ENCODE data around the gene TMEM212.

The TMEM212 gene

DNA sequence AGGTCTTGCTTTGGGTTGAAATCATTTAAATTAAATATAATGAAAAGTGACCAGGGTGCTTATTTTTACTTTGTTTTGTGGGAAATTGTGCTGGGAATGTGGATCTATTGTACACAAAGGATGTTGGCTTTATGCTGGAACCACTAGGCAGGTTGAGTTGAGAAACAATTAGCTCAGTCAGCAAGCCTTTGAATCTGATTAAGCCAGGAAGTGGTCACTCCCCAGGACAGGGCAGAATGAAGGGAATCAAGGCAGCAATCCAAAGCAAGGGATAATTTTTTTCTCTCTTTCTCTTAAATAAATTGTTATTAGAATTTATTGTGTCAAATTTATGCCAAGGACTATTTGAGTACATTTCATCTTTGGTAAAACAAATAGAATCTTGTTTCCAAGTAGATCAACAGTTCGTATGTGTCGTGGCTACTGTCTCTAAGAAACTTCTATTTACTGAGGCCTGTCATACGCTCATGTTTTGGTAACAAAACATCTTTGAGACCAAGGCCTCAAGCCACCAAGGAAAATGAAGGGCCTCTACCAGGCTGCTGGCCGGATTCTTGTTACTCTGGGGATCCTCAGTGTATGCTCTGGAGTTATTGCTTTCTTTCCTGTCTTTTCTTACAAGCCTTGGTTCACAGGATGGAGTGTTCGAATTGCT, at the start of gene TMEM212:
TMEM212 (plus strand) TSS at position 486 of the 655 bp plus-strand sequence; CDS start at position 521, 35 bp downstream.
- no peak for DNase-seq

DNA sequence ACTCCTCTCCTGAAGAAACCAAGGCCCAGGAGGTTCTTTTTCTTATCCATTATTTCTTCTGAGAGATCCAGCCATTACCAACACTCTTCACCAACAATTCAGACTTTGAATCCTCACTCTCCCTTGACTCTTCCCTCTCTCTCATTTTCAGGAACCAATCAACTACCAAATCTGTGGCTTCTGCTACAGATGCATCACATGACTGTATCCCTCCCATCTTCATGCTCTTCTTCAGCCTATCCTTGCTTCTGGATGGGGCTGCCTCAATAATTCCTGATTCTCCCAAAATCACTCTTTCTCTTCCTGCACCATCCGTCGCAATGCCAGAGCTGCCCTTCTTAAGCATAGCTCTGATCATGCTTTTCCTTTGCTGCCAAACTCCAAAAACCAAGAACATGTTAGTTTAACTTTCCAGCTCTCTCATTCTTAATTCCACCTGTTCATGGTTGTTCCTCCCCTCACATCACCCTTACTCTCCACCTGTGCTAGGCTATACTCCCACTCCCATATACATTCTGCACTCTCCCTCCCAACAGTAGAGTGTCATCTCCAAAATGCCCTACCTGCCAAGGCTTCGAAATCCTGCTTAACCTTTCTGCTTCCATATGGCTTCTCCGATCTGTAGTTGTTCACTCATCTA, 46.4 kb upstream of the TMEM212 start:
- DNase-seq = no peak

DNA sequence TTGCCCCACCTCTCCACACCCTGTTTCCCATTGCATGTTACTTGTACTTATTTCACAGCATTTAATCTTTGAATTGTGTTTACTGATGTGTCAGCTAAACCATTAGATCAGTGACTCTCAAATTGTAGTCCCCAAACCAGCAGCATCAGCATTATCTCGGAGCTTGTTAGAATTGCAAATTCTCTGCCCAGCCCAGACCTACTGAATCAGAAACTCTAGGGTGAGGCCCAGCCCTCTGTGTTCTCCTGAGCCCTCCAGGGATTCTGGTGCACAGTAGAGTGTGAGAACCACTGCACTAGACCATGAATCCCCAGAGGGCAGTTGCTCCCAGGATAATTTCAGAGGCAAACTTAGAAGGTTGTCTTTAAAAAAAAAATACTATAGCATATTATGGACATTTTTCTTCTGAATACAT, 45.9 kb upstream of the TMEM212 start:
- DNase-seq = no peak

GRCh38 chr3:171797873-171798272, 45.3 kb upstream of the TMEM212 start:
- no peak for DNase-seq

DNA sequence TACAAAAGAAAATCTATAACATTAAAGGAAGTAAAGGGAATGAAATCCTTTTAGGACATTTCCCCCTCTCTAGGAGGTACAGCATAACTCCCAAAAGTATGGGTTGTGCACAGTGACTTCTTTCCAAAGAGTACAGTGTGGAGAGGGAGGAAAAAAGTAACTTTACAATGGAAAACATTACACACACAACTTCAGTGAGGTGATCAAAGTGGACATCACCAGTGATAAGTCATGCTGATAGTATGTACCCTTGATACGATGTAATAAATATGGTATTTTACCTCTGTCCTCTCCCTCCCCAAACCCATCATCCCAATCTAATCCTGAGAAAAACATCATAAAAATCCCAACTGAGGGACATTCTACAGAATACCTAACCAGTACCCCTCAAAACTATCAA, 43.6 kb upstream of the TMEM212 start:
- no peak for DNase-seq

DNA sequence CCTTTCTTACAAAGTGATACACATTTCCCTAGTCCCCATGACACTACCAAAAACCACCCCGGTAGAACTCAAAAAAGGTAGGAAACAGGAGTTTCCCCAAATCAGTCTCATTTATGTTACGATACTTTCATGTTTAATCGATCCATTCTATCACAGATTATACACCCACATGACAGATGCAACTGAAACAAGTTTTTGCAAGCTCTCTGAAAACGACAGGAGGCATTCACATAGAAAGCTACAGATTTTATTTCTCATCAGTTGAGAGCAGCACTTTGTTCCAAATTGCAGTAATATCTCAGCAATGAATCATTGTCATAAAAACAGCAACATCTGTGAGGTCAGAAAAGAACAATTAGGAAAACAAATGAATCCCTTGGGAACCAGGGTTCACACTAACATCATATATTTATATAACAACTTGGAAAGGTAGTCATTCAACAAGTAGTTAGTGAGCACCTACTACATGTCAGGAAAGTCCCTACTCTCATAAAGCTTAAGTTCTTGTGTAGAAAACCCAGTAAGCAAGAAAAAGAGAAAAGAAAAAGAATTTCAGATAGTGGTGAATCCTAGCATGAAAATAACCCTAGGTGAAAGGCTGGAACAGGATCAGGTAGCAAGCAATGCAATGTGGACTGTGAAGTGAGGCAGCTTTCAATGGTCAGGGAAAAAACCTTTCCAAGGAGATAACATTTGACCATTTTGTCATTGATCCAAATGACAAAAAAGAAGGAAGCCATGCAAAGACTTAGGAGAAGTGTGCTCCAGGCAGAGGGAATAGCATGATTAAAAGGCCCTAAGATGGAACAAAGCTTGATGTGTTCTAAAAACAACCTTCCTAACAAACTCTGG, 41.2 kb upstream of the TMEM212 start:
- no peak for DNase-seq

GRCh38 chr3:171802590-171802956, 40.6 kb upstream of the TMEM212 start:
- DNase-seq = no peak

DNA sequence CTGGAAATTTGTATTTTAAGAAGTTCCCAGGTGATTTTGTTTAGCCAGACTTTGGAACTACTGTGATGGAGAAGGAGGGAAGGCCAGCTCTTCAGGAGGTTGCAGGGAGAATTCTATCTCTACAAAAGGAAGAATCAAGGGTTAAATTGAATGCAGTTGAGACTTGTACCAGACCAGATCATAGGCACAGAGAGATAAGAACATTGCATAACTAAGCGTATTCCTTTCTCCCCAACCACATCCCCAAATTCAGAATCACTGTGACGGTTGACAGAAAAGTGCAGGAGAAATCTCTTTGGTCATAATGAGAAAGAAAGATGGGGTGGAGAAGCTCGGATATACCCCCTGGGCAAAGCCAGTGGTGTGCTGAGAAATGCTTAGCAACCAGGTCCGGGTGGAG, 40.1 kb upstream of the TMEM212 start:
- no peak for DNase-seq

DNA sequence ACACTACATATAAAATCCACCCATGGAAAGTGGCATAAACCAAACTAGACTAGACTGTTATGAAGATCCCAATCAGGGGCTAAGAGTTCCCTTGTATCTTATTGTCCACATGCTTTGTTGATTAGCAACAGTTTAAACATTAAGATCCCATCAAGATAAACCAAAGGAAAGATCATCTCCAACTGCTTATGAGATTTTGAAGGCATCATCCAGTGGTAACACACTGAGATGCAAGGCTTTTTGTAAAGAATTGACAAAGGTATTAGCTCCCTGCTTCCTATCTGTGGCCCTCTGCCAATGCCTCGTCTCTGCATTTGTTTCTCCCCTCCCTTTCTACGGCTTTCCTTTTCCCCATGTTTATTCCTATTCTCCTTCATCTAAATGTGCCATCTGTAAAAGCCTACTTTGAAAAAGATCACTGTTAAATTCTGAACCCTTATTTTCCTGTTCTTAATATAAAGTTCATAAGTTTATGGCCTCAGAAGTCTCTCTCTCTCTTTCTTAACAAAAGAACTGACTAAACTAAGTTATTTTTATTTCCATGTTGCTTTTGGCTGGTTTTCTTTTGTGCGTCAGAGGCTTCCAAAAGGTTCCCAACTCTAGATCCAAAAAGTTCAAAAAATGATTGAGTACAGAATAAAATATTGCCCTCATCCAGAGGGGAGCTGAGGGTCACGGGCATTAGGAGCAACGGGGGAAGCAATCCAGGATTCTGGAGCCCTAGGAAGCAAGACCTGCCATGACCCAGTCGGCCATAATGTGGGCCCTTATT, 38.3 kb upstream of the TMEM212 start:
- DNase-seq = no peak

- no peak for DNase-seq
Observed at GRCh38 chr3:171805687-171806086, 37.5 kb upstream of the TMEM212 start.

DNA sequence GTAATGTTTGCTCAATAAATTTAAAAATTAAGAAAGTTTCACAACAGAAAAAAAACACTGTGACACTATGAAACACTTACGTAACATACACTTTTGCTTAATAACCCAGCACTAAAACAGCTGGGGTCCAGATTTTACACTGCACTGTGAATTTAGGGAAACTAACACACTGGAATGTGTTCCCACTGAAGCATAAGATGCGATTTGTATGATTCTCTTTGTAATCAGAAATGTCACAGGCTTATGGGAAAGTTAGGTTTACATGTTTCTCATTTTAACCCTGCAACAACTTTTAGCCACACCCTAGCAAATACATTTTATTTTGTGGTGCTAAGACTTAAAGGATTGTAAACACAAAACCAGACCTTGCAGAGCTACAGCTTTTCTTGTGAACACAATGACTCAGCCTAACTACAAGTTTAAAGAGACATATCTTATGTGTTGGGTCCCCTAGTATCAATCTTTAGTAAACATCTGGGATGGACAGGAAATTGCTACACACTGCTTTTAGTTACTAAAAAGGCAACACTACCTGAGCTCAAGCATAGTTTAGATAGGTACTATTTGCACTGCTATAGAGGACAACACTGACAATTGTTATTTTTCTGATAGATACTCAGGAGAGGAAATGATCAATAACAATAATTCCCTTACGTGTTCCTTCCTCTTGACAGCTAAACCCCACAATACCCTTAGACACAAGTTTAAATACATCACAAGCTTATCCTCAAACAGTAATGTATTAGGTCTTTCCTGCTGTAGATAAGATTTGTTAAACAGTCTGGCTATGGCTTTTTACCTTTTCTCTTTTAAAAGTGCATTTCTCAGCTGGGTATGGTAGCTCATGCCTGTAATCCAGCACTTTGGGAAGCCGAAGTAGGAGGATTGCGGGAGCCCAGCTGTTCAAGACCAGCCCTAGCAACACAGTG, 36.7 kb upstream of the TMEM212 start:
- DNase-seq = no peak

DNA sequence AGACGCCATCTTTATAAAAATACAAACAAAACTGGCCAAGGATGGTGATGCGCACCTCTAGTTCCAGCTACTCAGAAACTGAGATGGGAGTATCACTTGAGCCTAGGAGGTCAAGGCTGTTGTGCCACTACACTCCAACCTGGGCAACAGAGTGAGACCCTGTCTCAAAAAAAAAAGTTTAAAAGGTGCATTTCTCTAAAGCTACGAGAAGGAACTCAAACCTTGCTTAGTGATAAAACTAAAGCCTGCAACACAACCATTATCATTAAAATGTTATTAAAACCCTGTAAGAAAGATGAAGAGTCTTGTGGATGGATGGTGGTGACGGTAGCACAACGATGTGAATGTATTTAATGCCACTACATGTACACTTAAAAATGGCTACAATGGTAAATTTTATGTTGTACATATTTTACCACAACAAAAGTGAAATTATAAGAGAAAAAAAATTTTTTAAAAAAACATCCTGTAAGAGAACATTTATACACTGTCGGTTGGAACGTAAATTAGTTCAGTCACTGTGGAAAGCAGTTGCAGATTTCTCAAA, 35.9 kb upstream of the TMEM212 start:
- DNase-seq = no peak

- DNase-seq = no peak
Observed at GRCh38 chr3:171807806-171808205, 35.3 kb upstream of the TMEM212 start.

GRCh38 chr3:171809611-171809860, 33.6 kb upstream of the TMEM212 start:
- no peak for DNase-seq

DNA sequence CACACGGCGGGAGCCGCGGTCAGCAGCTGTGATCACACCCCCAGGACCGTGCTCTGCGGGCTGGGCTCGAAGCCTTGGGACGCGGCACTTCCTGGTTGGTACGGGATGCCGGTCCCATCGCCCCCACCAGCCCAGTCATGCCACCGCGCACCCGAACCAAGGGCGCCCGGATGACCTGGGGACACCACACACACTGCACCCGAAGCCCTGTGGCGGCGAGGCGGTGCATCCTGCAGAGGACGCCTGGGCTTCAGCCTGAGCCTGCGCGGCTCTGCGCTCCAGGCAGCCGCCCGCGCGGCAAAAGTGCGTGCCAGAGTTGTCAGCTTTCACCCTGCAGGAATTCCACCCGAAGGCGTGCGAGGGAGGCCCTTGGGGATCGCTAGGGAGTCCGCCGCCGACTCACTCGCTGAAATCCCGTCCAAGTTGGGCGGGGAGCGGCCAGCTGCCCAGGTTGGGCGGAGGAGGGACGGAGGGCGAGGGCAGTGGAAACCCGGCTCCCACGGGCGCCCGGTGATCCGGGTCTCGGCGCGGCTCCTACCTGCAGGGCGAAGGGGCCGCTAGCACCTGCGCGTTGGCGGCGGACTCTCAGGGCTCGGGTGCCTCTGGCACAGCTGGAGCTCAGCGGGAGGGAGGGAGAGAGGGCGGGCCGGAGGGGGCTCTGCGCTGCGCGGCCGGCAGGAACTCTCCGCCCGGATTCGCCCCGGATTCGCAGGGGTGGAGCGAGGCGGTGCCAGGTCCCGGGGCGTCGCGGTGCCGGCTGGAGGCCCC, 33.1 kb upstream of the TMEM212 start, which contains the start of gene PLD1:
PLD1 (minus strand) TSS at position 623 of the 768 bp plus-strand sequence. CDS start 72,432 bp downstream, outside the sequence.
- DNase-seq = peak in 12 of 14 donors; percentile 51 to 89 (median 76)

GRCh38 chr3:171810629-171811294, 32.4 kb upstream of the TMEM212 start:
- DNase-seq = no peak

DNA sequence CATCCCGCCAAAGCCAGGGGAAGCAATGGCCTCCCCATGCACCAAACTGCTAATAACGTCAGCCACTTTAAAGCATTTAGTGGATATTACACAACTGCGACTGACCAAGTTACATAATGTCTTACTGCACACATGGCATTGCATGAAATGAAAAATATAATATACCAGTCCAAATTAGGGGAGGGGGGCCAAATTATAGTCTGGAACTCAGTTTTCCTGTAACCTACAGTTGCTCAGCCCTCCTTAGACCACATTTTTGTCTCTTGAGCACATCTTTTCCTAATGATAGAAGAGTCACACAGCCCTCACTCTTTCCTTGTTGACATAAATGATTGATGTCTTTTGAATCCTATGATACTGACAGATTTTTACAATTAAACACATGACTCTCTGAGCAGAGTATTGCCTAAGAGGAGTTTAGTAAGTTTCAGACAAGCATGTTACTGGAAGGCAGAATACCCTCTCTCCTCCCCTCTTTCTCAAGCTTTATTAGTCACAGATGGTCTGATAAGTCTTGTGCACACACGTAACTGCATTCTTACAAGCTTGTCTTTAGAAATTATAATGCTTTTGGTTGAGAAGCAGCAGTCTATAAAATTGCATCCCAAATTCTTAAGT, 31.7 kb upstream of the TMEM212 start:
- no peak for DNase-seq

DNA sequence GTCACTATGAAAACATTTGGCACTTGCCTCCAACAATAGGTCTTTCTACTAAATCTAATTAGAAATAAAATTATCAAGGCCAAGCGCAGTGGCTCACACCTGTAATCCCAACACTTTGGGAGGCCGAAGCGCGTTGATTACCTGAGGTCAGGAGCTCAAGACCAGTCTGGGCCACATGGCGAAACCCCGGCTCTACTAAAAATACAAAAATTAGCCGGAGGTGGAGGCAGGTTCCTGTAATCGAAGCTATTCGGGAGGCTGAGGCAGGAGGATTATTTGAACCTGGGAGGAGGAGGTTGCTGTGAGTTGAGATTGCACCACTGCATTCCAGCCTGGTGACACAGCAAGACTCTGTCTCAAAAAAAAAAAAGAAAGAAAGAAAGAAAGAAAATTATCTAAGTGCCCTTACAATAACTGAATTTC, 31.2 kb upstream of the TMEM212 start:
- DNase-seq = no peak

- DNase-seq = no peak
Observed at GRCh38 chr3:171812811-171813210, 30.3 kb upstream of the TMEM212 start.
